ENCODE data around the gene PALD1.

DNA sequence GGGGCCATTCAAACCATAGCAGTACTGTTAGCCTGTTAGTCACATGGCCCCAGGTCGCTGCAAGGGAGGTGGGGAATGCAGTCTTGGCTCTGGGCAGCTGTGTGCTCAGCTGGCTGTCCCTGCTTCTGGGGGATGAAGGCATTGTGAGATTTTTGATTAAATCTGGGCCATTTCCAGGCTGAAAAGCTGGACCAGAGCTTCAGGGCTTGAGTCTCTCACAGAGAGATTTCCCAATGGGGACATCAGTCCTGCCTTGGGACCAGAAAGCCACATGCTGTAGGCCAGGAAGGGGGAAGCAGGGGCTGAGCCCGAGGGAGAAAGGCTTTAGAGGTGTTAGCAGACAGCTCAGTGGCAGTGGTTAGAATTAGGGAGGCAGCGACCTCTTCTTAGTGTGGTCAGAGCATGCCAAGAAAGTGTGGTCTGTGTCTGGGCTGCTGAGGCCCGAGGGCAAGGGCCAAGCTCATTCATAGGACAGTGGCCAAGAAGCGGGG lies 33.6 kb downstream of the PALD1 start:
- TF ChIP-seq TAF1 (IDR thresholded peaks at IDR 0.05; ENCODE audit: borderline replicate concordance, low read depth, low read length) = no peak
- TF ChIP-seq POLR2A (IDR thresholded peaks at IDR 0.05; ENCODE audit: low read depth, low read length) = no peak

Data from GM12892 (cell line).